Measurements from ENCODE around the gene COL6A3.

- TF ChIP-seq CTCF (IDR thresholded peaks at IDR 0.05): no peak
- TF ChIP-seq EZH2 (IDR thresholded peaks at IDR 0.05; ENCODE audit: borderline replicate concordance, insufficient read depth, low read depth, low read length, poor library complexity, severe bottlenecking): no peak
These were observed 782 bp downstream of the COL6A3 start for GRCh38 chr2:237412988-237413776.
